GM18498 (cell line): ENCODE results near the gene PPM1D.
A peak's percentile ranks its signal among the peaks of the same experiment; 100 is the strongest.
"Not testable (repeated sequence)": the region's sequence is repeated elsewhere in the genome, so short reads cannot be mapped to it uniquely, and the experiment has no call there.

Source experiments
- ATAC-seq: cut with Tn5 transposase; IDR thresholded peaks from one replicate; pipeline ENCODE4 v1.9.1; 2021; ENCODE audit warnings: mild to moderate bottlenecking, moderate library complexity; ENCODE audit not compliant: unreplicated experiment

PPM1D gene

GRCh38 chr17:60664022-60664421 is 64.0 kb downstream of the PPM1D start:
- no peak for ATAC-seq

- no peak for ATAC-seq
Measured at GRCh38 chr17:60665602-60666001, 65.6 kb downstream of the PPM1D start.

GRCh38 chr17:60668741-60669140 is 68.7 kb downstream of the PPM1D start:
- not testable (repeated sequence) for ATAC-seq

GRCh38 chr17:60671482-60671881 is 71.5 kb downstream of the PPM1D start:
- ATAC-seq = no peak

GRCh38 chr17:60674637-60675036 is 74.6 kb downstream of the PPM1D start:
- ATAC-seq = not testable (repeated sequence)

GRCh38 chr17:60675997-60676396 is 76.0 kb downstream of the PPM1D start:
- ATAC-seq = no peak

- ATAC-seq = no peak
Measured at GRCh38 chr17:60676758-60677307, 76.8 kb downstream of the PPM1D start.

GRCh38 chr17:60677308-60678117 is 77.5 kb downstream of the PPM1D start, which contains the start of gene BCAS3:
BCAS3 (plus strand) TSS chr17:60677851.
- peak; percentile 96 for ATAC-seq

- no peak for ATAC-seq
Measured at GRCh38 chr17:60678118-60678444, 78.1 kb downstream of the PPM1D start.

- ATAC-seq = no peak
Measured at GRCh38 chr17:60679287-60679686, 79.3 kb downstream of the PPM1D start.

- ATAC-seq = no peak
Measured at GRCh38 chr17:60680754-60681153, 80.8 kb downstream of the PPM1D start.

- no peak for ATAC-seq
Measured at GRCh38 chr17:60685437-60685836, 85.4 kb downstream of the PPM1D start.

GRCh38 chr17:60695960-60696359 is 96.0 kb downstream of the PPM1D start:
- ATAC-seq = no peak

- ATAC-seq = no peak
Measured at GRCh38 chr17:60699090-60699489, 99.1 kb downstream of the PPM1D start.

- ATAC-seq = no peak
Measured at GRCh38 chr17:60704170-60704569, 104.2 kb downstream of the PPM1D start.

- ATAC-seq = no peak
Measured at GRCh38 chr17:60712675-60713074, 112.7 kb downstream of the PPM1D start.

- no peak for ATAC-seq
Measured at GRCh38 chr17:60713608-60714007, 113.6 kb downstream of the PPM1D start.
